ENCODE measurements around the gene TP53I13. TPM values are rescaled to one million over a fixed set of nuclear protein-coding genes. Genes with fewer than 3 reads are reported as not detected.
A peak's percentile ranks its signal among the peaks of the same experiment; 100 is the strongest.

The TP53I13 gene
- total and polyA plus RNA-seq, 2 of the 13 experiments (the other 11 are each of a cell fraction or from before 2014, with no cell fraction given): 16.9 to 25.7 TPM

DNA sequence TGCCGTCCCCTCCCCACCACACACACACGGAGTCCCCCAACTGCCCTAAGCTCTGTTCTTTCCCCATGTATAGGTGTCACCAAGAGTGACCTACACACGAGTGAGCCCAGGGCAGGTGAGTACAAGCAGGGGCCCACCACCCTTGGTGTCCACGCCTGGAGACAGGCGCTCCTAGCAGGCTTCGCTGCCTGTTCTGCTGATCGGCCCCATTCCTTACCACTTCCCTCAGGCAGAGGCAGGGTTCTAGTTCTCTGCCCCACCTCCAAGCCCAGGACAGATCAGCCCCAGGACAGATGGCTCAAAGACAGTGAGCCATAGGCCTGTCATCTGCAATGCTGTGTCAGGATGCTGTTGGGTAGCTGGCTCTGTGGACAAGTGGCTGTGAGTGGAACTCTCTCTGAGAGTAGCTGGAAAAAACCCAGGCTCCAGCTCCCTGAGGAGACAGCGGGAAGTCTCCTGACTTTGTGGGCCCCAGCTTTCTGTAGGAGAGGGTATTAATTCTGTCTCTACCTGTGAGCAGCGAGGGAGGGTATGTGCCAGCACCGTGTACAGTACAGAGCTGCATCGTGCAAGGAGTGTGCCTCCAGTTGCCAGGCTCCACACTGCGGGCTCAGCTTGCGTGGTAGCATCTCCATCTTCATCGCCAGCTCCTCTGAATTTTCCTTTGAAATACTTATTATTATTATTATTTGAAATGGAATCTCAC, 897 bp downstream of the TP53I13 start:
- ChIA-PET CTCF (ENCODE audit: low intra/inter-chr PET ratio, low total read pairs) (interaction anchor here (1.3 kb wide), 1 partner anchor 11 kb away, joined by 3 read pairs; no protein-coding TSS in a partner anchor), POLR2A (interaction anchor here (1.6 kb wide), 1 partner anchor 179 kb away, joined by 7 read pairs; the partner anchor contains the start of gene TAOK1)
- no peak overlapping the region for H2AFZ ChIP-seq (ENCODE audit: low read length)
- peak overlapping the region; percentile 85 for H3K4me2 ChIP-seq (ENCODE audit: low read depth, low read length)
- ATAC-seq: peak; percentile 1; the same call in 2 of the 3 replicates
- no peak for DNase-seq (ENCODE audit: low spot score)
- H3K27me3 ChIP-seq (ENCODE audit: control insufficient read depth in 1 of 2, insufficient read depth in 2 of 2, low read length in 2 of 2): no peaks in the 10 kb centered on the region
- WGBS (ENCODE audit: low lambda C conversion rate): 77% methylated on average over 13 of the region's 14 CpGs
- no peaks in the 10 kb centered on the region; a peak in 1 of 5 replicates for H3K36me3 ChIP-seq (replicated peaks in 1 of 2; ENCODE audit: control insufficient read depth in 1 of 2, insufficient read depth in 2 of 2, low read length in 2 of 2)
- in situ Hi-C loops (cut with HindIII; ENCODE audit: extremely low pct_ligation_motif_present, low pct_unique_long_range_greater_than_20kb): no loop called here
- no peaks in the 10 kb centered on the region for H4K20me1 ChIP-seq (ENCODE audit: insufficient read depth, low read length)
- intact Hi-C loops (cut with micrococcal nuclease; ENCODE audit: unreplicated experiment): loop anchor here (10.0 kb wide), 1 partner anchor 275 kb away; the partner anchor contains the start of gene NUFIP2
- peak overlapping the region; percentile 56 for H3K27ac ChIP-seq (ENCODE audit: extremely low read length, insufficient read depth, low read length)
- no peak for FAIRE-seq
- no peaks in the 10 kb centered on the region for H3K79me2 ChIP-seq (ENCODE audit: insufficient read depth, low read length)
- H3K4me3 ChIP-seq (replicated peaks in 1 of 3; ENCODE audit: insufficient read depth in 1 of 3, low read depth in 2 of 3, low read length in 3 of 3): peak overlapping the region; percentile 72 to 94 (median 84)
- BruUV-seq (replicated peaks): no TSS peak
- no peaks in the 10 kb centered on the region for H3K9me3 ChIP-seq (ENCODE audit: low read length)
- H3K9ac ChIP-seq (ENCODE audit: insufficient read depth, low read depth, low read length): peak overlapping the region; percentile 79
- peaks cover 36% of the 10 kb centered on the region for H3K4me1 ChIP-seq (ENCODE audit: insufficient read depth, low read length)
- TF ChIP-seq MAF1 (CRISPR knock-in tag; IDR thresholded peaks at IDR 0.05; ENCODE audit: borderline replicate concordance) (no peak), NR3C1 (CRISPR knock-in tag; IDR thresholded peaks at IDR 0.05) (no peak), ZNF724P (CRISPR knock-in tag; IDR thresholded peaks at IDR 0.05; ENCODE audit: borderline replicate concordance) (0 out of 2 replicates have a peak, but pooled peaks have one; percentile 2), ZNF350 (CRISPR knock-in tag; IDR thresholded peaks at IDR 0.05; ENCODE audit: borderline replicate concordance, low read depth) (0 out of 2 replicates have a peak, but pooled peaks have one; percentile 15), NFRKB (IDR thresholded peaks at IDR 0.05) (no peak), SNAPC2 (CRISPR knock-in tag; IDR thresholded peaks at IDR 0.05) (no peak), ZFP41 (CRISPR knock-in tag; IDR thresholded peaks at IDR 0.05; ENCODE audit: borderline replicate concordance) (no peak), PAF1 (CRISPR knock-in tag; IDR thresholded peaks at IDR 0.05) (no peak), HMG20B (CRISPR knock-in tag; conservative IDR thresholded peaks at IDR 0.05) (no peak), ARNT2 (CRISPR knock-in tag; IDR thresholded peaks at IDR 0.05; ENCODE audit: low read depth) (no peak), SATB2 (CRISPR knock-in tag; IDR thresholded peaks at IDR 0.05) (no peak), GTF3A (CRISPR knock-in tag; conservative IDR thresholded peaks at IDR 0.05) (no peak), ZNF788 (CRISPR knock-in tag; IDR thresholded peaks at IDR 0.05; ENCODE audit: borderline replicate concordance) (no peak), ZNF619 (CRISPR knock-in tag; IDR thresholded peaks at IDR 0.05) (0 out of 2 replicates have a peak, but pooled peaks have one; percentile 4), RBM22 (optimal IDR thresholded peaks at IDR 0.05; ENCODE audit: low read length) (no peak), POLR2G (IDR thresholded peaks at IDR 0.05; ENCODE audit: low read depth, low read length) (no peak), ZNF501 (CRISPR knock-in tag; IDR thresholded peaks at IDR 0.05) (peak; percentile 58; the same call in 1 of the 2 replicates), HOXD1 (CRISPR knock-in tag; IDR thresholded peaks at IDR 0.05) (no peak), THAP11 (CRISPR knock-in tag; IDR thresholded peaks at IDR 0.05) (0 out of 2 replicates have a peak, but pooled peaks have one; percentile 5), ZNF430 (CRISPR knock-in tag; IDR thresholded peaks at IDR 0.05) (0 out of 2 replicates have a peak, but pooled peaks have one; percentile 38)
- TF ChIP-seq, protein P1, sequence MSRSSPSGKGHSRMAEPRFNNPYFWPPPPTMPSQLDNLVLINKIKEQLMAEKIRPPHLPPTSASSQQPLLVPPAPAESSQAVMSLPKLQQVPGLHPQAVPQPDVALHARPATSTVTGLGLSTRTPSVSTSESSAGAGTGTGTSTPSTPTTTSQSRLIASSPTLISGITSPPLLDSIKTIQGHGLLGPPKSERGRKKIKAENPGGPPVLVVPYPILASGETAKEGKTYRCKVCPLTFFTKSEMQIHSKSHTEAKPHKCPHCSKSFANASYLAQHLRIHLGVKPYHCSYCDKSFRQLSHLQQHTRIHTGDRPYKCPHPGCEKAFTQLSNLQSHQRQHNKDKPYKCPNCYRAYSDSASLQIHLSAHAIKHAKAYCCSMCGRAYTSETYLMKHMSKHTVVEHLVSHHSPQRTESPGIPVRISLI (CRISPR knock-in tag; IDR thresholded peaks at IDR 0.05; ENCODE audit: borderline replicate concordance): no peak
- TF ChIP-seq, protein P2, sequence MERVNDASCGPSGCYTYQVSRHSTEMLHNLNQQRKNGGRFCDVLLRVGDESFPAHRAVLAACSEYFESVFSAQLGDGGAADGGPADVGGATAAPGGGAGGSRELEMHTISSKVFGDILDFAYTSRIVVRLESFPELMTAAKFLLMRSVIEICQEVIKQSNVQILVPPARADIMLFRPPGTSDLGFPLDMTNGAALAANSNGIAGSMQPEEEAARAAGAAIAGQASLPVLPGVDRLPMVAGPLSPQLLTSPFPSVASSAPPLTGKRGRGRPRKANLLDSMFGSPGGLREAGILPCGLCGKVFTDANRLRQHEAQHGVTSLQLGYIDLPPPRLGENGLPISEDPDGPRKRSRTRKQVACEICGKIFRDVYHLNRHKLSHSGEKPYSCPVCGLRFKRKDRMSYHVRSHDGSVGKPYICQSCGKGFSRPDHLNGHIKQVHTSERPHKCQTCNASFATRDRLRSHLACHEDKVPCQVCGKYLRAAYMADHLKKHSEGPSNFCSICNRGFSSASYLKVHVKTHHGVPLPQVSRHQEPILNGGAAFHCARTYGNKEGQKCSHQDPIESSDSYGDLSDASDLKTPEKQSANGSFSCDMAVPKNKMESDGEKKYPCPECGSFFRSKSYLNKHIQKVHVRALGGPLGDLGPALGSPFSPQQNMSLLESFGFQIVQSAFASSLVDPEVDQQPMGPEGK (CRISPR knock-in tag; IDR thresholded peaks at IDR 0.05): peak; percentile 4; the same call in 1 of the 2 replicates

Data from HepG2 (cell line).